Inflammatory macrophage treated with lipopolysaccharide for 1 hour (primary cell): Measurements from ENCODE around the gene DONSON.

Experiments used
- DNase-seq, 2 donors: peaks; one replicate each; pipeline ENCODE4 v3.0.0-alpha.2; 2020 to 2022

DONSON gene

GRCh38 chr21:33541105-33541711 lies 47.3 kb downstream of the DONSON start:
- DNase-seq = peak; percentile 8 to 21

- DNase-seq = no peak
These were observed 47.8 kb downstream of the DONSON start for GRCh38 chr21:33540711-33541104.

- no peak for DNase-seq
These were observed 48.9 kb downstream of the DONSON start for GRCh38 chr21:33539616-33540015.

GRCh38 chr21:33537212-33537611 lies 51.3 kb downstream of the DONSON start:
- DNase-seq = no peak

GRCh38 chr21:33531007-33531406 lies 57.5 kb downstream of the DONSON start:
- no peak for DNase-seq
